HepG2 (cell line): ENCODE measurements around the gene CAMSAP2. TPM values are rescaled to one million over a fixed set of nuclear protein-coding genes. Genes with fewer than 3 reads are reported as not detected.

Experiments
- ATAC-seq: fragments of 200-7000 bp; cut with Tn5 transposase; 3 replicates; pipeline ENCODE4 v1.9.1; 2020; ENCODE audit warnings: mild to moderate bottlenecking, moderate library complexity
- BruUV-seq: library from RNA; stranded (reverse); fragments of 400-500 nt; replicated peaks from 2 replicates; lab custom pipeline; 2021; lab: Mats Ljungman, UMichigan
- CTCF ChIA-PET: fragments of 300-600 bp; formaldehyde crosslinking; extraction: SDS; loops from one replicate; lab custom pipeline; 2021; ENCODE audit warnings: low total read pairs, inconsistent platforms, low intra/inter-chr PET ratio; lab: Yijun Ruan, JAX
- POLR2A ChIA-PET: fragments of 350-600 bp; sonication (Branson Sonifier 250); formaldehyde crosslinking; loops from one replicate; lab custom pipeline; 2020; ENCODE audit warnings: antibody characterized with exemption, inconsistent platforms; lab: Yijun Ruan, JAX
- DNase-seq: peaks from one replicate; pipeline ENCODE4 v3.0.0-alpha.2; 2015; ENCODE audit warnings: low spot score
- FAIRE-seq: peaks from 3 replicates; lab custom pipeline; 2011; peaks lifted over from hg19 to GRCh38; lab: Jason Lieb, UNC
- H2AFZ ChIP-seq: one replicate; pipeline ENCODE4 v1.6.1; 2011; ENCODE audit warnings: low read length, inconsistent platforms
- H3K27ac ChIP-seq: fragments of 300-600 bp; 3 replicates; pipeline ENCODE4 v1.8.0; 2011; ENCODE audit warnings: mixed run types, mild to moderate bottlenecking, mixed read lengths, low read length, inconsistent platforms; ENCODE audit not compliant: insufficient read depth; ENCODE audit errors: extremely low read length
- H3K27me3 ChIP-seq, 2 experiments: fragments of 200-600 bp in 1 of 2; 2 replicates in 1 of 2; 3 replicates in 1 of 2; pipeline versions ENCODE4 v1.6.0 to v1.8.0; 2011; ENCODE audit warnings: low read length in 2 of 2, mild to moderate bottlenecking in 2 of 2, moderate library complexity in 2 of 2, inconsistent platforms in 1 of 2; ENCODE audit not compliant: insufficient read depth in 2 of 2, control insufficient read depth in 1 of 2
- H3K36me3 ChIP-seq, 2 experiments: fragments of 200-600 bp in 1 of 2; replicated peaks in 1 of 2; 2 replicates in 1 of 2; 3 replicates in 1 of 2; pipeline versions ENCODE4 v1.5.1 to v1.8.0; 2011; ENCODE audit warnings: low read length in 2 of 2, inconsistent platforms in 1 of 2; ENCODE audit not compliant: insufficient read depth in 2 of 2, control insufficient read depth in 1 of 2
- H3K4me1 ChIP-seq: 2 replicates; pipeline ENCODE4 v1.5.1; 2012; ENCODE audit warnings: low read length, inconsistent platforms; ENCODE audit not compliant: insufficient read depth
- H3K4me2 ChIP-seq: 2 replicates; pipeline ENCODE4 v1.6.0; 2011; ENCODE audit warnings: low read depth, low read length, inconsistent platforms
- H3K4me3 ChIP-seq, 3 experiments: fragments of 200-600 bp in 1 of 3; sonication (generic), shearing (Covaris generic) in 1 of 3; replicated peaks in 1 of 3; 2 replicates each; pipeline ENCODE4 v1.5.1; 2011 to 2016; ENCODE audit warnings: low read length in 3 of 3, inconsistent platforms in 2 of 3, low read depth in 2 of 3, mild to moderate bottlenecking in 2 of 3, control low read depth in 1 of 3, mixed read lengths in 1 of 3; ENCODE audit not compliant: insufficient read depth in 1 of 3
- H3K79me2 ChIP-seq: one replicate; pipeline ENCODE4 v1.6.1; 2011; ENCODE audit warnings: low read length, inconsistent platforms; ENCODE audit not compliant: insufficient read depth
- H3K9ac ChIP-seq: 2 replicates; pipeline ENCODE4 v1.6.0; 2011; ENCODE audit warnings: mild to moderate bottlenecking, low read depth, low read length, inconsistent platforms; ENCODE audit not compliant: insufficient read depth
- H3K9me3 ChIP-seq: 2 replicates; pipeline ENCODE4 v1.5.1; 2012; ENCODE audit warnings: mild to moderate bottlenecking, low read length
- H4K20me1 ChIP-seq: 2 replicates; pipeline ENCODE4 v1.6.0; 2011; ENCODE audit warnings: inconsistent platforms, mild to moderate bottlenecking, low read length, moderate library complexity; ENCODE audit not compliant: insufficient read depth
- NR2F1 ChIP-seq, 2 experiments: fragments of 450-650 bp in 1 of 2; formaldehyde crosslinking in 1 of 2; IDR thresholded peaks; 2 replicates each; pipeline versions ENCODE4 v1.5.0 to v1.6.1; 2016 to 2020; ENCODE audit warnings: mild to moderate bottlenecking in 1 of 2, missing compliant biosample characterization in 1 of 2, missing genetic modification reagents in 1 of 2, moderate library complexity in 1 of 2
- XRCC5 ChIP-seq: fragments of 200-400 bp; formaldehyde crosslinking; optimal IDR thresholded peaks from 2 replicates; pipeline ENCODE3; 2017; ENCODE audit warnings: mild to moderate bottlenecking, low read length
- ZNF446 ChIP-seq: sonication (generic); formaldehyde crosslinking; IDR thresholded peaks from 2 replicates; pipeline ENCODE4 v1.5.0; 2020; ENCODE audit warnings: mild to moderate bottlenecking, missing genetic modification reagents
- ZNF496 ChIP-seq: sonication (generic); formaldehyde crosslinking; IDR thresholded peaks from 2 replicates; pipeline ENCODE4 v1.8.1; 2023; ENCODE audit warnings: mild to moderate bottlenecking, moderate library complexity, missing genetic modification reagents; ENCODE audit not compliant: insufficient replicate concordance
- ZNF547 ChIP-seq: sonication (generic); formaldehyde crosslinking; IDR thresholded peaks from 2 replicates; pipeline ENCODE4 v1.5.1; 2020; ENCODE audit warnings: mild to moderate bottlenecking, missing genetic modification reagents
- ZNF563 ChIP-seq: sonication (generic); formaldehyde crosslinking; IDR thresholded peaks from 2 replicates; pipeline ENCODE4 v1.8.0; 2022; ENCODE audit warnings: mild to moderate bottlenecking, moderate library complexity, missing genetic modification reagents
- ZNF614 ChIP-seq: IDR thresholded peaks from 2 replicates; pipeline ENCODE4 v1.6.1; 2018; ENCODE audit warnings: missing biosample characterization, missing genetic modification reagents, inconsistent platforms, borderline replicate concordance
- ZSCAN31 ChIP-seq: sonication (generic); formaldehyde crosslinking; IDR thresholded peaks from 2 replicates; pipeline ENCODE4 v1.5.0; 2020; ENCODE audit warnings: low read depth, mild to moderate bottlenecking, missing genetic modification reagents
- WGBS: methylation state at CpG from one replicate; pipeline ENCODE4 v1.1.6; 2017; ENCODE audit warnings: low lambda C conversion rate; 5-methylcytosine and 5-hydroxymethylcytosine counted together
- in situ Hi-C: cut with HindIII; loops from 2 replicates; pipeline ENCODE4 v1.10.0; 2017; ENCODE audit warnings: low pct_unique_long_range_greater_than_20kb; ENCODE audit not compliant: extremely low pct_ligation_motif_present
- intact Hi-C: fragments of 100-400 bp; cut with micrococcal nuclease; formaldehyde crosslinking; loops from one replicate; pipeline ENCODE4 v1.10.0; 2022; ENCODE audit not compliant: unreplicated experiment
- polyA plus RNA-seq, 8 experiments: library from polyadenylated mRNA; depleted of rRNA in 3 of 8; stranded (reverse) in 7 of 8; unstranded in 1 of 8; fragments of >200 nt; fragmentation: Illumina TruSeq in 4 of 8; extraction: Trizol in 4 of 8; gene quantifications; 2 replicates each; pipeline versions ENCODE4 v1.2.1 to v1.2.3, GENCODE V29; 2011 to 2016; ENCODE audit warnings: low read depth in 4 of 8, missing spikeins in 1 of 8, mixed read lengths in 1 of 8; ENCODE audit not compliant: insufficient read depth in 1 of 8
- total RNA-seq, 5 experiments: library from RNA; depleted of rRNA; stranded (reverse); fragments of >200 nt; fragmentation: Illumina TruSeq; extraction: Trizol; gene quantifications; 2 replicates each; pipeline ENCODE4 v1.2.3, GENCODE V29; 2016; ENCODE audit warnings: low read depth in 1 of 5
- TF ChIP-seq, protein P1 (sequence below): IDR thresholded peaks from 2 replicates; pipeline ENCODE4 v1.6.1; 2016; ENCODE audit warnings: missing genetic modification reagents, missing compliant biosample characterization
- TF ChIP-seq, protein P2 (sequence below): sonication (generic); formaldehyde crosslinking; IDR thresholded peaks from 2 replicates; pipeline ENCODE4 v1.4.0; 2020; ENCODE audit warnings: mild to moderate bottlenecking, low read depth, missing genetic modification reagents
- TF ChIP-seq, protein P3 (sequence below): sonication (generic); formaldehyde crosslinking; IDR thresholded peaks from 2 replicates; pipeline ENCODE4 v1.4.0; 2020; ENCODE audit warnings: mild to moderate bottlenecking, missing genetic modification reagents
- TF ChIP-seq, protein P4 (sequence below): sonication (generic); formaldehyde crosslinking; IDR thresholded peaks from 2 replicates; pipeline ENCODE4 v1.5.1; 2020; ENCODE audit warnings: missing genetic modification reagents, mild to moderate bottlenecking, borderline replicate concordance
- TF ChIP-seq, protein P5 (sequence below): IDR thresholded peaks from 2 replicates; pipeline ENCODE4 v1.6.1; 2016; ENCODE audit warnings: mild to moderate bottlenecking, missing biosample characterization, missing genetic modification reagents
- TF ChIP-seq, protein P6 (sequence below): sonication (generic); formaldehyde crosslinking; IDR thresholded peaks from 2 replicates; pipeline ENCODE4 v1.5.0; 2020; ENCODE audit warnings: mild to moderate bottlenecking, missing genetic modification reagents, borderline replicate concordance

CAMSAP2 gene
- total and polyA plus RNA-seq, 2 of the 13 experiments (the other 11 are each of a cell fraction or from before 2014, with no cell fraction given), result 3.4 to 8.2 TPM

DNA sequence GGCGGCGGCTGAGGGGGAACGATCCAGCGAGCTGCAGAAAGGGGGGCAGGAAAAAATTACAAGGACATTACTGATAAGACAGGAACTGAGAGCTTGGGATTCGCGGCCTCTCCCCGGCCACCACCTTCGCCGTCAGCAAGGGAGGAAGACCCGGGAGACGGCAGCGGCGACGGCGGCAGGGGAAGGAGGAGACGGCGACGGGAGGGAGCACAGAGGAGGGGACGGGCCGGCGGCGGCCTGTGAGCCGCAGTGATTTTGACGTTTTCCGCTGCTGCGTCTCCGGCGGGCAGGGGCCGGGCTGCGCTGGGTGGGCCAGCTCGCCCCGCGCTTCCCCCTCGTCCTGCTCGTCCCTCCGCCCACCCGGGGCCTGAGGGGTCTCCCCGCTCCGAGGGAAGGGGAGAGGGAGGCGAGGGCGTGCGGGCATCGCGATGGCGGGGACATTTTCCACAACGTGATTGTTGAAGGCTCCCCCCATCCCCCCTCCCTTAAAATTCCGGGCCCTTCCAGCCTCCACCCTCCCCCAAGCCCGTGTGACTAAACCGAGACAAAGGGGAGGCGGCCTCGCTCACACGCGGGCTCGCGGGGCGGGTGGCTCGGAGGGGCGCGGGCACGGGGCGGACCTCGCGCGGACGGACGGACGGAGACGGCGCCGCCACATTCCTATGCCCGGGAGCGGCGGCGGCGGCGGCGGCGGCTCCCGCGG lies 407 bp downstream of the CAMSAP2 start:
- DNase-seq, result peak; percentile 32
- no peak for FAIRE-seq
- ATAC-seq, result peak; percentile 85
- ChIA-PET CTCF (no interaction called here), POLR2A (interaction anchor here (2.3 kb wide), 1 partner anchor 69 kb away, joined by 20 read pairs; the partner anchor contains the start of gene DDX59)
- TSS peak; percentile 47 for BruUV-seq
- Histone ChIP-seq H3K4me2 (peak overlapping the region; percentile 99), H3K9ac (peak overlapping the region; percentile 78), H3K36me3 (no peaks in the 10 kb centered on the region), H2AFZ (peak overlapping the region; percentile 38), H3K27ac (peak overlapping the region; percentile 90), H3K4me3 (peak overlapping the region; percentile 80 to 93 (median 85)), H3K9me3 (no peaks in the 10 kb centered on the region), H3K27me3 (peaks cover 0 to 7% of the 10 kb centered on the region in 2 experiments; a peak in 2 of 5 replicates), H3K4me1 (peaks cover 42% of the 10 kb centered on the region), H4K20me1 (0 out of 2 replicates have a peak, but pooled peaks cover 6% of the 10 kb centered on the region), H3K79me2 (peaks cover 34% of the 10 kb centered on the region)
- in situ Hi-C loops, result no loop called here
- intact Hi-C loops, result loop anchor here (2.0 kb wide), 1 partner anchor 70 kb away; the partner anchor contains the start of gene DDX59
- WGBS, result 0% methylated on average over 29 of the region's 80 CpGs
- no peak for TF ChIP-seq NR2F1 (CRISPR knock-in tag; IDR thresholded peaks at IDR 0.05)
- no peak for TF ChIP-seq ZNF446 (CRISPR knock-in tag)
- TF ChIP-seq, protein P1, sequence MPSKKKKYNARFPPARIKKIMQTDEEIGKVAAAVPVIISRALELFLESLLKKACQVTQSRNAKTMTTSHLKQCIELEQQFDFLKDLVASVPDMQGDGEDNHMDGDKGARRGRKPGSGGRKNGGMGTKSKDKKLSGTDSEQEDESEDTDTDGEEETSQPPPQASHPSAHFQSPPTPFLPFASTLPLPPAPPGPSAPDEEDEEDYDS, result no peak
- TF ChIP-seq ZNF563 (CRISPR knock-in tag), result peak; percentile 53; the same call in 1 of the 2 replicates
- TF ChIP-seq ZNF614, result peak; percentile 61; the same call in 1 of the 2 replicates
- TF ChIP-seq ZNF547, result no peak
- TF ChIP-seq ZSCAN31 (CRISPR knock-in tag), result peak; percentile 82
- TF ChIP-seq, protein P2, sequence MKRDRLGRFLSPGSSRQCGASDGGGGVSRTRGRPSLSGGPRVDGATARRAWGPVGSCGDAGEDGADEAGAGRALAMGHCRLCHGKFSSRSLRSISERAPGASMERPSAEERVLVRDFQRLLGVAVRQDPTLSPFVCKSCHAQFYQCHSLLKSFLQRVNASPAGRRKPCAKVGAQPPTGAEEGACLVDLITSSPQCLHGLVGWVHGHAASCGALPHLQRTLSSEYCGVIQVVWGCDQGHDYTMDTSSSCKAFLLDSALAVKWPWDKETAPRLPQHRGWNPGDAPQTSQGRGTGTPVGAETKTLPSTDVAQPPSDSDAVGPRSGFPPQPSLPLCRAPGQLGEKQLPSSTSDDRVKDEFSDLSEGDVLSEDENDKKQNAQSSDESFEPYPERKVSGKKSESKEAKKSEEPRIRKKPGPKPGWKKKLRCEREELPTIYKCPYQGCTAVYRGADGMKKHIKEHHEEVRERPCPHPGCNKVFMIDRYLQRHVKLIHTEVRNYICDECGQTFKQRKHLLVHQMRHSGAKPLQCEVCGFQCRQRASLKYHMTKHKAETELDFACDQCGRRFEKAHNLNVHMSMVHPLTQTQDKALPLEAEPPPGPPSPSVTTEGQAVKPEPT, result no peak
- TF ChIP-seq, protein P3, sequence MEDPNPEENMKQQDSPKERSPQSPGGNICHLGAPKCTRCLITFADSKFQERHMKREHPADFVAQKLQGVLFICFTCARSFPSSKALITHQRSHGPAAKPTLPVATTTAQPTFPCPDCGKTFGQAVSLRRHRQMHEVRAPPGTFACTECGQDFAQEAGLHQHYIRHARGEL (CRISPR knock-in tag), result no peak
- TF ChIP-seq, protein P4, sequence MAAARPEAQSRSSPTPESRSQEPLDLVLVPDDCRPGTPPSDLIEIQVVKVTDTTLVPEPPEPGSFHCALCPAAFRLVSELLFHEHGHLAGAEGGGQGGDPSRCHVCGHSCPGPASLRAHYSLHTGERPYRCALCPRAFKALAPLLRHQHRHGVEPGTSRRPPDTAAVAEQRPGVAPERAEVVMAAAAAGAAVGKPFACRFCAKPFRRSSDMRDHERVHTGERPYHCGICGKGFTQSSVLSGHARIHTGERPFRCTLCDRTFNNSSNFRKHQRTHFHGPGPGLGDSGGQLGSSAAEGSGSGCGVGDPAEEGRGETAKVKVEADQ, result peak; percentile 72; the same call in 1 of the 2 replicates
- TF ChIP-seq, protein P5, sequence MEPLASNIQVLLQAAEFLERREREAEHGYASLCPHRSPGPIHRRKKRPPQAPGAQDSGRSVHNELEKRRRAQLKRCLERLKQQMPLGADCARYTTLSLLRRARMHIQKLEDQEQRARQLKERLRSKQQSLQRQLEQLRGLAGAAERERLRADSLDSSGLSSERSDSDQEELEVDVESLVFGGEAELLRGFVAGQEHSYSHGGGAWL, result peak; percentile 67; the same call in 1 of the 2 replicates
- TF ChIP-seq, protein P6, sequence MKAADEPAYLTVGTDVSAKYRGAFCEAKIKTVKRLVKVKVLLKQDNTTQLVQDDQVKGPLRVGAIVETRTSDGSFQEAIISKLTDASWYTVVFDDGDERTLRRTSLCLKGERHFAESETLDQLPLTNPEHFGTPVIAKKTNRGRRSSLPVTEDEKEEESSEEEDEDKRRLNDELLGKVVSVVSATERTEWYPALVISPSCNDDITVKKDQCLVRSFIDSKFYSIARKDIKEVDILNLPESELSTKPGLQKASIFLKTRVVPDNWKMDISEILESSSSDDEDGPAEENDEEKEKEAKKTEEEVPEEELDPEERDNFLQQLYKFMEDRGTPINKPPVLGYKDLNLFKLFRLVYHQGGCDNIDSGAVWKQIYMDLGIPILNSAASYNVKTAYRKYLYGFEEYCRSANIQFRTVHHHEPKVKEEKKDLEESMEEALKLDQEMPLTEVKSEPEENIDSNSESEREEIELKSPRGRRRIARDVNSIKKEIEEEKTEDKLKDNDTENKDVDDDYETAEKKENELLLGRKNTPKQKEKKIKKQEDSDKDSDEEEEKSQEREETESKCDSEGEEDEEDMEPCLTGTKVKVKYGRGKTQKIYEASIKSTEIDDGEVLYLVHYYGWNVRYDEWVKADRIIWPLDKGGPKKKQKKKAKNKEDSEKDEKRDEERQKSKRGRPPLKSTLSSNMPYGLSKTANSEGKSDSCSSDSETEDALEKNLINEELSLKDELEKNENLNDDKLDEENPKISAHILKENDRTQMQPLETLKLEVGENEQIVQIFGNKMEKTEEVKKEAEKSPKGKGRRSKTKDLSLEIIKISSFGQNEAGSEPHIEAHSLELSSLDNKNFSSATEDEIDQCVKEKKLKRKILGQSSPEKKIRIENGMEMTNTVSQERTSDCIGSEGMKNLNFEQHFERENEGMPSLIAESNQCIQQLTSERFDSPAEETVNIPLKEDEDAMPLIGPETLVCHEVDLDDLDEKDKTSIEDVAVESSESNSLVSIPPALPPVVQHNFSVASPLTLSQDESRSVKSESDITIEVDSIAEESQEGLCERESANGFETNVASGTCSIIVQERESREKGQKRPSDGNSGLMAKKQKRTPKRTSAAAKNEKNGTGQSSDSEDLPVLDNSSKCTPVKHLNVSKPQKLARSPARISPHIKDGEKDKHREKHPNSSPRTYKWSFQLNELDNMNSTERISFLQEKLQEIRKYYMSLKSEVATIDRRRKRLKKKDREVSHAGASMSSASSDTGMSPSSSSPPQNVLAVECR (CRISPR knock-in tag), result peak; percentile 82; the same call in 1 of the 2 replicates
- no peak for TF ChIP-seq XRCC5
- TF ChIP-seq ZNF496 (CRISPR knock-in tag), result no peak
